ENCODE data around the gene PTPRN2. TPM values are rescaled to one million over a fixed set of nuclear protein-coding genes. Genes with fewer than 3 reads are reported as not detected.
A peak's percentile ranks its signal among the peaks of the same experiment; 100 is the strongest.

The PTPRN2 gene
- total and polyA plus RNA-seq, 2 of the 13 experiments (the other 11 are each of a cell fraction or from before 2014, with no cell fraction given) = 2.5 to 24.2 TPM

DNA sequence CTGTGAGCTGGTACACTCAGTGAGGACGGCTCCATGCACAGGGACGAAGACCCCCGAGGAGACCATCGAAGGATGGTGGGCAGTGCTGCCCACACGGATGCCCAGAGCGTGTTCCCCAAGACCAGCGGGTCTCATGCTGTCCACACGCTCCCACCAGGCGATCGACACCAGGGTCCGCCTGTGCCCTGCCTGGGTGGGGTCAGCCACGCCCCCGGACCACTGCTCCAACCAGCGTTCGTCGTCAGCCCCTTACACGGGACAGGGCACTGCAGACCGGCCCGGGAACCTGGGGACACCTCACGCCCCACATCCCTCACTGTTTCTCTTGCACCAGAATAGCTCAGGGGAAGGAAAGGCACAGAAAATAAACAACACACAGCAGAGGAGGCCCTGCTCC is 1027.4 kb downstream of the PTPRN2 start:
- H3K4me2 ChIP-seq (ENCODE audit: low read depth, low read length) = peak overlapping the region; percentile 33; the same call in 1 of the 2 replicates
- H3K4me3 ChIP-seq (replicated peaks in 1 of 3; ENCODE audit: insufficient read depth in 1 of 3, low read depth in 2 of 3, low read length in 3 of 3) = no peak overlapping the region
- H3K9ac ChIP-seq (ENCODE audit: insufficient read depth, low read depth, low read length) = no peak overlapping the region
- no peaks in the 10 kb centered on the region for H3K9me3 ChIP-seq (ENCODE audit: low read length)
- H2AFZ ChIP-seq (ENCODE audit: low read length) = no peak overlapping the region
- no peak for DNase-seq (ENCODE audit: low spot score)
- H4K20me1 ChIP-seq (ENCODE audit: insufficient read depth, low read length) = no peaks in the 10 kb centered on the region
- ATAC-seq = no peak
- H3K27ac ChIP-seq (ENCODE audit: extremely low read length, insufficient read depth, low read length) = no peak overlapping the region
- POLR2A ChIA-PET = no interaction called here
- no peak for FAIRE-seq
- intact Hi-C loops (cut with micrococcal nuclease; ENCODE audit: unreplicated experiment) (no loop called here), in situ Hi-C loops (cut with HindIII; ENCODE audit: extremely low pct_ligation_motif_present, low pct_unique_long_range_greater_than_20kb) (no loop called here)
- peaks cover 2 to 6% of the 10 kb centered on the region in 2 experiments; a peak in 1 of 5 replicates for H3K27me3 ChIP-seq (ENCODE audit: control insufficient read depth in 1 of 2, insufficient read depth in 2 of 2, low read length in 2 of 2)
- peaks cover 55% of the 10 kb centered on the region for H3K4me1 ChIP-seq (ENCODE audit: insufficient read depth, low read length)
- CTCF ChIA-PET (ENCODE audit: low intra/inter-chr PET ratio, low total read pairs) = no interaction called here
- H3K36me3 ChIP-seq (replicated peaks in 1 of 2; ENCODE audit: control insufficient read depth in 1 of 2, insufficient read depth in 2 of 2, low read length in 2 of 2) = no peaks in the 10 kb centered on the region
- WGBS (ENCODE audit: low lambda C conversion rate) = 76% methylated on average over 17 of the region's 20 CpGs
- no peaks in the 10 kb centered on the region for H3K79me2 ChIP-seq (ENCODE audit: insufficient read depth, low read length)
- no TSS peak for BruUV-seq (replicated peaks)
- TF ChIP-seq ZFP82 (CRISPR knock-in tag; IDR thresholded peaks at IDR 0.05; ENCODE audit: borderline replicate concordance) (no peak), CCAR2 (optimal IDR thresholded peaks at IDR 0.05; ENCODE audit: low read depth, low read length) (no peak), YY1 (IDR thresholded peaks at IDR 0.05; ENCODE audit: insufficient read depth, insufficient replicate concordance, low read depth, low read length) (no peak), REPIN1 (CRISPR knock-in tag; IDR thresholded peaks at IDR 0.05; ENCODE audit: borderline replicate concordance, low read depth) (no peak), SRSF9 (IDR thresholded peaks at IDR 0.05; ENCODE audit: borderline replicate concordance, insufficient read depth, low read depth, low read length, poor library complexity, severe bottlenecking) (no peak), RBAK (CRISPR knock-in tag; IDR thresholded peaks at IDR 0.05) (no peak), ZBTB7A (CRISPR knock-in tag; IDR thresholded peaks at IDR 0.05) (0 out of 2 replicates have a peak, but pooled peaks have one; percentile 20), ZNF256 (CRISPR knock-in tag; conservative IDR thresholded peaks at IDR 0.05) (no peak), PITX1 (CRISPR knock-in tag; IDR thresholded peaks at IDR 0.05) (no peak), PRMT3 (CRISPR knock-in tag; IDR thresholded peaks at IDR 0.05; ENCODE audit: borderline replicate concordance, low read depth) (no peak), CREM (IDR thresholded peaks at IDR 0.05) (no peak), CREM (CRISPR knock-in tag; IDR thresholded peaks at IDR 0.05) (no peak), SNAPC2 (CRISPR knock-in tag; IDR thresholded peaks at IDR 0.05) (no peak), ARHGAP35 (CRISPR knock-in tag; IDR thresholded peaks at IDR 0.05; ENCODE audit: borderline replicate concordance) (no peak), ZFP41 (CRISPR knock-in tag; IDR thresholded peaks at IDR 0.05; ENCODE audit: borderline replicate concordance) (peak; percentile 4; the same call in 1 of the 2 replicates)
- TF ChIP-seq, protein P1, sequence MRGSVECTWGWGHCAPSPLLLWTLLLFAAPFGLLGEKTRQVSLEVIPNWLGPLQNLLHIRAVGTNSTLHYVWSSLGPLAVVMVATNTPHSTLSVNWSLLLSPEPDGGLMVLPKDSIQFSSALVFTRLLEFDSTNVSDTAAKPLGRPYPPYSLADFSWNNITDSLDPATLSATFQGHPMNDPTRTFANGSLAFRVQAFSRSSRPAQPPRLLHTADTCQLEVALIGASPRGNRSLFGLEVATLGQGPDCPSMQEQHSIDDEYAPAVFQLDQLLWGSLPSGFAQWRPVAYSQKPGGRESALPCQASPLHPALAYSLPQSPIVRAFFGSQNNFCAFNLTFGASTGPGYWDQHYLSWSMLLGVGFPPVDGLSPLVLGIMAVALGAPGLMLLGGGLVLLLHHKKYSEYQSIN (CRISPR knock-in tag; IDR thresholded peaks at IDR 0.05; ENCODE audit: borderline replicate concordance) = no peak
- TF ChIP-seq, protein P2, sequence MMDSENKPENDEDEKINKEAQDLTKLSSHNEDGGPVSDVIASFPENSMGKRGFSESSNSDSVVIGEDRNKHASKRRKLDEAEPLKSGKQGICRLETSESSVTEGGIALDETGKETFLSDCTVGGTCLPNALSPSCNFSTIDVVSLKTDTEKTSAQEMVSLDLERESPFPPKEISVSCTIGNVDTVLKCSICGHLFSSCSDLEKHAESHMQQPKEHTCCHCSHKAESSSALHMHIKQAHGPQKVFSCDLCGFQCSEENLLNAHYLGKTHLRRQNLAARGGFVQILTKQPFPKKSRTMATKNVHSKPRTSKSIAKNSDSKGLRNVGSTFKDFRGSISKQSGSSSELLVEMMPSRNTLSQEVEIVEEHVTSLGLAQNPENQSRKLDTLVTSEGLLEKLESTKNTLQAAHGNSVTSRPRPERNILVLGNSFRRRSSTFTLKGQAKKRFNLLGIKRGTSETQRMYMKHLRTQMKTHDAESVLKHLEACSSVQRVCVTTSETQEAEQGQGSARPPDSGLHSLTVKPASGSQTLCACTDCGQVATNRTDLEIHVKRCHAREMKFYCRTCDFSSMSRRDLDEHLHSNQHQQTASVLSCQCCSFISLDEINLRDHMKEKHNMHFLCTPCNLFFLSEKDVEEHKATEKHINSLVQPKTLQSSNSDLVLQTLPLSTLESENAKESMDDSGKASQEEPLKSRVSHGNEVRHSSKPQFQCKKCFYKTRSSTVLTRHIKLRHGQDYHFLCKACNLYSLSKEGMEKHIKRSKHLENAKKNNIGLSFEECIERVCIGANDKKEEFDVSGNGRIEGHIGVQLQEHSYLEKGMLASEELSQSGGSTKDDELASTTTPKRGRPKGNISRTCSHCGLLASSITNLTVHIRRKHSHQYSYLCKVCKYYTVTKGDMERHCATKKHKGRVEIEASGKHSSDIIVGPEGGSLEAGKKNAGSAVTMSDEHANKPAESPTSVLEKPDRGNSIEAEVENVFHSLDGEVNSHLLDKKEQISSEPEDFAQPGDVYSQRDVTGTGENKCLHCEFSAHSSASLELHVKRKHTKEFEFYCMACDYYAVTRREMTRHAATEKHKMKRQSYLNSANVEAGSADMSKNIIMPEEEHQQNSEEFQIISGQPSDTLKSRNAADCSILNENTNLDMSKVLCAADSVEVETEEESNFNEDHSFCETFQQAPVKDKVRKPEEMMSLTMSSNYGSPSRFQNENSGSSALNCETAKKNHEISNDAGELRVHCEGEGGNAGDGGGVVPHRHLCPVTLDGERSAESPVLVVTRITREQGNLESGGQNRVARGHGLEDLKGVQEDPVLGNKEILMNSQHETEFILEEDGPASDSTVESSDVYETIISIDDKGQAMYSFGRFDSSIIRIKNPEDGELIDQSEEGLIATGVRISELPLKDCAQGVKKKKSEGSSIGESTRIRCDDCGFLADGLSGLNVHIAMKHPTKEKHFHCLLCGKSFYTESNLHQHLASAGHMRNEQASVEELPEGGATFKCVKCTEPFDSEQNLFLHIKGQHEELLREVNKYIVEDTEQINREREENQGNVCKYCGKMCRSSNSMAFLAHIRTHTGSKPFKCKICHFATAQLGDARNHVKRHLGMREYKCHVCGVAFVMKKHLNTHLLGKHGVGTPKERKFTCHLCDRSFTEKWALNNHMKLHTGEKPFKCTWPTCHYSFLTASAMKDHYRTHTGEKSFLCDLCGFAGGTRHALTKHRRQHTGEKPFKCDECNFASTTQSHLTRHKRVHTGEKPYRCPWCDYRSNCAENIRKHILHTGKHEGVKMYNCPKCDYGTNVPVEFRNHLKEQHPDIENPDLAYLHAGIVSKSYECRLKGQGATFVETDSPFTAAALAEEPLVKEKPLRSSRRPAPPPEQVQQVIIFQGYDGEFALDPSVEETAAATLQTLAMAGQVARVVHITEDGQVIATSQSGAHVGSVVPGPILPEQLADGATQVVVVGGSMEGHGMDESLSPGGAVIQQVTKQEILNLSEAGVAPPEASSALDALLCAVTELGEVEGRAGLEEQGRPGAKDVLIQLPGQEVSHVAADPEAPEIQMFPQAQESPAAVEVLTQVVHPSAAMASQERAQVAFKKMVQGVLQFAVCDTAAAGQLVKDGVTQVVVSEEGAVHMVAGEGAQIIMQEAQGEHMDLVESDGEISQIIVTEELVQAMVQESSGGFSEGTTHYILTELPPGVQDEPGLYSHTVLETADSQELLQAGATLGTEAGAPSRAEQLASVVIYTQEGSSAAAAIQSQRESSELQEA (CRISPR knock-in tag; IDR thresholded peaks at IDR 0.05; ENCODE audit: not compliant biosample characterization) = no peak
